LoVo (cell line): ENCODE measurements around the gene RAP1A.

ENCODE experiments used
- DNase-seq: peaks from one replicate; pipeline ENCODE4 v3.0.0-alpha.2; 2016; ENCODE audit warnings: low spot score

Gene RAP1A

DNA sequence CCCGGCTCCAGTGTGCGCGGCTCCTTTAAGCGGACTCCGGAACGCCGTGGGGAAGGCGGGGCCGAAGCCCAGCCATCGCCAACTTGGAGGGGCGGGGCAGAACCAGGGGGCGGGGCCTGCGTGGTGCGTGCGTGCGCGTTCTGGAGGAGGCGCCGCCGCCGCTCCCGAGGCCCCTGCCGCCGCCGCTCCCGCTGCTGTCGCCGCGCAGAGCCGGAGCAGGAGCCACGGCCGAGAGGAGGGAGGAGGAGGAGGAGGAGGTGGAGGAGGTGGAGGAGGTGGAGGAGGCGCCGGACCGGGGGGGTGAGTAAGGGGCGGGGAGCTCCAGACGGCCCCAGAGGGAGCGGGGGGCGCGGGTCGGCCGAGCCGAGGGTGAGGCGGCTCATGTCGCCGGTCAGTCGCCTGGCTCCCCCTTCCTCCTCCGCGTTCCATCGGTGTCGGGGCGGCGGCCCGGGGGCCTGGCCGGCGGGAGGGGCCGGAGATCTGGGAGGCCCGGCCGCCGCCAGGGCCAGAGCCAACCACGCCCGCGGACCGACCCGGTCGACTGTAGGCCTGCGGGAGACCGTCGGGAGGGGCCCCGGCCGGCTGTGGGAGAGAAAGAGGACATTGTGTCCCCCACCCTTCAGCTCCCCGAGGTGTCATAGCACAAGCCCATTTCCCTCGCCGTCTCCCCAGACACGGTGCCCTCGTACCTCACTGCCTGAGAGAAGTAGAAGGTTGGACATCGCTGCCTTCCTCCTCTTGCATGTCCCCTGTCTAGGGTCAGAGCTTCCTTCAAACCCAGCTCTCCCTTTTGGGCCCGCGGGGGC is at the start of gene RAP1A:
RAP1A (plus strand) TSS at position 155 of the 806 bp plus-strand sequence. CDS start 71,572 bp downstream, outside the sequence.
- peak; percentile 92 for DNase-seq

DNA sequence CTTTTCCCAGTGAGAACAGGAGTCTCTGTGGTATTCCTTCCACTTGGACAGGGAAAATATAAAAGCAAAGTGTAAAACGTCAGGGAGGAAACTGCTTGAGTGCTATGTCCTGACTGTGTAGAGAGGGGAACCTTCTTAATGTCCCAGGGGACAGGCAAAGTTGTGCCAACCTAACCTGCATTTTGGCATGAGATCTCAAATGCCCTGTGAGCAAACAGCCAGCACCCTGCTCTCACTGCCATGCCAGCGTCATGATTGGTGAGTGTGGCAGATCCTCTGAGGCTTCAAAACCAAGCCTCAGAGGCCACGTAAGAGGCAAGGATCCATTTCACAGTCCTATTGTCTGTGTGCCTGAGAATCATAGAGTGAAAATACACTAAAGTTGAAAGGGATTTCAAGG is 49.7 kb upstream of the RAP1A start:
- DNase-seq, result no peak

DNA sequence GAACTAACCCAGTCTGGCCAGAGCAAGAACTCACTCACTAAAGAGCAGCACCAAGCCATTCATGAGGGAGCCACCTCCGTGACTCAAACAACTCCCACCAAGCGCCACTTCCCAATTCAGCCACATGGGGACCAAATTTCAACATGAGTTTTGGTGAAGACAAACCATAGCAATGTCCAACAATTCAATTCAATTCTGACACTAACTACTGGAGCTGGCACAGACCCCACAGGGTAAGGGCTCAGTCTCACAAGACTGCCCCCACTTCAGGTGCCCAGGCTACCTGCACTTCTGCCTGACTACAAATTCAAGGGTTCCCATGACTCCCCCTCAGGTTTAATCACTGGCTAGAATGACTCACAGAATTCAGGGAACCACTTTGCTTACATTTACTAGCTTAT is 48.8 kb upstream of the RAP1A start:
- no peak for DNase-seq

DNA sequence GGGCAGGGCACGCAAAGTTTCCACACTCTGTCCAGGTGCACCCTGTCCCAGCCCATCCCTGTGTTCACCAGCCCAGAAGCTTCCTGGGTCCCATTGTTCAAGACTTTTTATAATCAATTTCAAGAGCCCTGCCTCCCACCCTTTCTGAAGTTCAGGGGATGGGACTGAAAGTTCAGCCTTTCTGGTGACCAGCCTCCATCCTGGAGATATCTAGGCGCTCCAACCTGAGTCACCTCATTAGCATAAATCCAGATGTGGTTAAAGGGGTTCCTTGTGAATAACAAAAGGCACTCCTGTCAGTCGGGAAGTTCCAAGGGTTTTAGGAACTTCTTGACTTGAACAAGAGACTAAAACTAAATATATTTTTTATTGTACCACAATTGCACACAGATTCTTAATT is 48.4 kb upstream of the RAP1A start:
- DNase-seq, result no peak

DNA sequence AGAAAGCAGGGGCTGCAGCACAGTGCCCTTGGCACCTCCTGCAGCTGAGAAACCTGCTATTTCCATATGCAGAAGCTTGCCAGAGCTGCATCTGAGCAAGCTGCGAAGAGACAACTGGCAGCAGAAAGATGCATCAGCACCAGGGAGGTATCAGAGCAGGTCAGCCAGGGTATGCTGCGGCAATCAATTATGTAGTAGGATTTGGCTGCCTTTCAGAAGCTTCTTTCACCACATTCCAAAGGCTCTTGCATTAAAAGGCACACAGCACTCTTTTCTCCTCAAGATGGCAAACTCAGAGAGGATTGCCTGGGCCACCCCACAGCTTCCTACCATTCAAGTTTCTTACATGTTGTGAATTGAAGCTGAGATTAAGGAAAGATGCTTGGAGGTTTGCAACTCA is 47.6 kb upstream of the RAP1A start:
- DNase-seq, result no peak

DNA sequence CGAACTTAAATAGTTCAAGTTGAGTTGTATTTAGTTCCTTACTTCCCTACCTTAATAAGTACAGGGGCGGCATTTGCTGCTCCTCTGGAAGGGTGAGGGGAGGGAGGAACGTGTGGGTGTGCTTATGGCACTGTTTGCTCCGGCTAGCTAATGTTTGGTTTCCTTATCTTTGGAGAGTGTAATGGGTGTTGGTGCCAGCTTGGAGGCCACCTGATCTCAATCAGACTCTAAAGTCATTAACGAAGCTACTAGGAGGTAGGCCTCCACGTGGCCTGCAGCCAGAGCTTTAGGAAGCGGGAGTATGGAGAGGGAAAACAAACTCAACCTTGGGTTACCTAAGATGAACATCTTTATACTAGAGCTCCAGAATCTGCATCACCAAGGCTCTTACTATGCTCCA is 43.0 kb upstream of the RAP1A start:
- no peak for DNase-seq

DNA sequence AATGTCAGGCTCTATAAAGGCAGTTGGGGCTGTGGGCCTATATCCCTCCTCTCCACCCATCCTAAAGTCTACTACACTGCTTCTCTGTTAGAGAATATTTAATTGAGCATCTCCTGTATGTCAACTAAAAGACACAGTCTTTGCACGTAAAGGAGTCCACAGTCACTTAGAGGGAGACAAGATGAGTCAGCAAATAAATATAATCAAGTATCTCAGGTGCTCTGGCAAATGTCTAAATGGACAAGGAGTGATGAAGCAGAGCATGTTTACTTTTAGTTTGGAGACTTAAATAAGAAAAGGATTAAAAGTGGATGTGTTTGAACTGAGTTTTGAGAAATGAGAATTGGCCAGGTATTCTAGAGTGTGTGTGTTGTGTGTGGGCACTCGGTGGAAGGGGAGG is 41.8 kb upstream of the RAP1A start:
- DNase-seq, result no peak

DNA sequence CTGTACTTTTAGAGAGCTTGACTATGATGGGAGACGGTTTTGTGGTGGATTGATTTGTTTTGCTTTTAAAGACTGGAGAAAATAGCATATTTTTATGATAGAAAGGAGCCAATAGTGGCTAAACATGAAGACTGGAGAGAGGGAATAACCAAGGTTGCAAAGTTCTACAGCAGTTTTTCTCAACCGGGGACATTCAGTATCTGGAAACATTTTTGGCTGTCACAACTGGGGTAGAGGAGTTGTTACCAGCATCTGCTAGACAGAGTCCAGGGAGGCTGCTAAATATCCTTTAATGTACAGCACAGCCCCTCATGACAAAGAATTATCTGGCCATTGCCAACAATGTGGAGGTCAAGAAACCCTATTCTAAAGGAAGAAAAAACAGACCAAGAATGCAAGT is 38.4 kb upstream of the RAP1A start:
- no peak for DNase-seq

DNA sequence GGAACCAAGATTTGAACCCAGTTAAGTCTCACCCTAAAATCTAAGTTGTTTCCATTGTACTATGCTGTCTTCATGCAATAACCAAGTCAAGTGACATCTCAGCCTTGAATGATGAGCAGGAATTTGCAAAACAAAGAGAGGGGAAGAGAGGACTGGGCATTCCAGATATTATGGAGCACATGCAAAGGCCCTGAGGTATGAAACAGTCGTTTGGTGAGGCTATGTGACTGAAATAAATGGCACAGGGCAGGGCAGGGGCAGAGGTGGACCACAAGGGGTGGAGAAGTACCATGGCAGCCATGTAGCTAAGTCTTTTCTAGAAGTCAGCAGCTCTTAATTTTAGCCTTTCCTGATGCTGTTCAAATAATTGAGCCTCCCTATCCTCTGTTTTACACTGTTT is 37.6 kb upstream of the RAP1A start:
- DNase-seq, result no peak

DNA sequence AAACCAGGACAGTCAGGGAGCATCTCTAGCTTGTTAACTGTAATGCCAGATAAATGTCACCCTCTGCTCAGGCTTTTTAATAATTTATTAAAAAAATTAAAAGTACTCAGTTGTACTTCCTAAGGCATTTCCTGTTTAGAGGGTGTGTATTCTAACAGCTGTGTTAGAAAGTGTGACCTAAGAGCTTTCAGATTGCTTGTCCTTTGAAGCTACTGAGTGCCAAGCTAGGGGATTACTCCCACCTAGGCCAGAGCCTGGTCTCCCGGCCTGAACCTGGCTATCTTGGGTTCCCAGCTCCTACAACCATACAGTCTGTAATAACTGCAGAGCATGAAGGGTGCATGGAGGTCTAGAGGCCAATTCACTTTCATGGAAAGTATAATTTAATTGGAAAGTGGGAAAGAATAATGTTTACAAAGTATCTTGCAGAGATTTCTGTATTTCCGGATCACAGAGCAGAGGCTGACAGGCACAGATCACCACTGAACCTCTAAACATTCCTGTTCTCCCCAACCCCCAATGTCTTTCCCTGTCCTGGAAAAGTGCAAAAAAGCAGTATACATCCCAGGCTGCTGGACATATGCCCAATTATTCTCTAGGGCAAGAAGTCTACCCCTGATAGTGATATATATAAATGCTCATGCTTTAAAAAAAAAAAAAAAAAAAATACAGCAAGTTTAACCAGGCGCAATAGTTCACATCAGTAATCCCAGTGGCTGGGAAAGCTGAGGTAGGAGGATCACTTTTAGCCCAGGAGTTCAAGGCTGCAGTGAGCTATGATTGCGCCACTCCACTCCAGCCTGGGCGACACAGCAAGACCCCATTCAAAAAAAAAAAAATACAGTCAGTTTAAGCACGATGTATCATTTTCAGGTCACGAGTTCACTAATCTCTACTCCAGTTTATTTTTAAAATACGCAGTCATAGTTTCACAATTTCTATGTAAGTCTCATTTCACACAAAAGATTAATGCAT is 36.7 kb upstream of the RAP1A start:
- no peak for DNase-seq

DNA sequence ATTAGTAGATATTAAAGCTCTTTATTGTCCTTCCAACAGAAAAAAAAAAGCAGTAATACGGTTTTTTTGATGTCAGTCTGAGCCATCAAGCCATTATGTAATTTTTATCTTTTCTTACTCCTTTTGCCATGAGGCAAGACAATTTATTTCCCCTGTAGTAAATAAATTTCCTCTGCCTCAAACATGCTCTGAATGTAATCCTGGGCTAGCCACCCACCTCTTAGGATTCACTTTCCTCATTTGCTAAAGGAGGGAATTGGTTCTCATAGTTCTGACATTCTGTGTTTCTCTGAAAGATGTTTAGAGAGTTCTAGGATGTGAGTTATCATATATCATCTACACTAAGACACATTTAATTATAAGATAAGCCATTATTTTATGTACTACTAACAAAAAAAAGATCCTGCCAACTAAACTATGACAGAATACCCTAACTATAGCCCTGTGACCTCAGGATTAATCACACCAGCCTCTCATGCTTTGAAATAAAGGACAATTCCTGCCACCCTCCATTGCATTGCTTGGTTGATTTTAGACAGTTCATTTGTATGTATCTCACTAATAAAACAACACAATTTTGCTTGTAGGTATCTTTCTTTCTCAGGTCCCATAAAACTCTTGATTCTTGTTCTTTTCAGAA is 34.0 kb upstream of the RAP1A start:
- no peak for DNase-seq

DNA sequence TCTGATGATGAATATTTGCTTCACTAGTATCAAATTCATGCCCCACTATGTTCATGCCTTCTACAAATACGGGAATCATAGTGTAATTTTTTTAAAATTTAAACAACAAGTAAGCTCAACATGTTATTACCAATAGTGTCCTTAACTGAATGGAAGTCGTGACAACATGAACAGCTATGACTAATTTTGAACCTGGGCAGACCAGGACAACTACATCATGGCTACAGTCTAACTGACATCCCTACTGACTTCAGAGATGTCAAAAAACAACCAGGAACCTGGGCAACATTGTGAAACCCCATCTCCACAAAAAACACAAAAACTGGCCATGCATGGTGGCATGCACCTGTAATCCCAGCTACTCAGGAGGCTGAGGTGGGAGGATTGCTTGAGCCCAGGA is 33.5 kb upstream of the RAP1A start:
- no peak for DNase-seq

DNA sequence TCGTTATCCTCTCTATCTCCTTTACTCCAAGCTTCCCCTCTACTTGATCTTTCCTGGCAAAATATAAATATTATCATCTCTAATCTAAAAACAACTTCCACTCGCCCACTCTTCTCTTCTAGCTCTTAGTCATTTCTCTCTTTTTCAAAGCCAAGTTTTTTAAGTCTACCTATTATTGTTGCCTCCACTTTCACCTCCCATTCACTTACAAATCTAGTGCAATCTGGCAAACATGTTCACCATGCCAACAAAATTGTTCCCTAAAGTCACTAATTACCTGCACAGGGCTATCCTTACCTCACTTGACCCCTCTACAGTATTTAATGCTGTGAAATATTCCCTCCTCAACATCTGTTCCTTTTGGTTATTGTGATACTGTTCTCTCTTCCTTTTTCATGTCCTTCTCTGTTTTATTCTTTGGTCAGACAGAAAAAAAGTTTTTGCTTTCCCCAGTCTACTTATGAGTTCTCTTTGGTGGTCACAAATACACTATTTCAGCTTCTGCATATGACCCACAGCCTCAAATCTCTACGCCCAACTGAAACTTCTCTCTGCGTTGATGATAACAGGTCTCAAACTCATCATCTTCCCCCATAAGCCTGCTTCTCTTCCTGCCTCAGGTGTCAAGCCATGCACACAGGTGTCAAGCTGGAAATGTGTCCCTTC is 31.9 kb upstream of the RAP1A start:
- DNase-seq, result no peak

DNA sequence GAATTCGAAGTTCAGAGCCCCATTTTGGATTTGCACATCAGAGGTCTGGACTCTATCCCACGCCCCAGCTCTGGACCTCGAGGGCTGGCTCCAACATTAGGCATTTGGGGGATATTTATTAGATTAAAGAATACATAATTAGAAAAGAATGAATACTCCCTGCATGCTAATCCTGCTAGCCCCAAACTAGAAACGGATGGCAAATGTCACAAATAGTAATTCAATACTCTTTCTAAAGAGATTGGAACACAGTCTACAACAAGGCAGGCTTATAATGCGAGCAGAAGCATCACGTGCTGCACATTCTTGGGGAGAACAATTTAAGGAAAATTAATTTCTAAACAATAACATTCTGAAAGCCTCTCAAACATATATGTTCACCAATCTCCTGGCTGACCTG is 27.7 kb upstream of the RAP1A start:
- no peak for DNase-seq

DNA sequence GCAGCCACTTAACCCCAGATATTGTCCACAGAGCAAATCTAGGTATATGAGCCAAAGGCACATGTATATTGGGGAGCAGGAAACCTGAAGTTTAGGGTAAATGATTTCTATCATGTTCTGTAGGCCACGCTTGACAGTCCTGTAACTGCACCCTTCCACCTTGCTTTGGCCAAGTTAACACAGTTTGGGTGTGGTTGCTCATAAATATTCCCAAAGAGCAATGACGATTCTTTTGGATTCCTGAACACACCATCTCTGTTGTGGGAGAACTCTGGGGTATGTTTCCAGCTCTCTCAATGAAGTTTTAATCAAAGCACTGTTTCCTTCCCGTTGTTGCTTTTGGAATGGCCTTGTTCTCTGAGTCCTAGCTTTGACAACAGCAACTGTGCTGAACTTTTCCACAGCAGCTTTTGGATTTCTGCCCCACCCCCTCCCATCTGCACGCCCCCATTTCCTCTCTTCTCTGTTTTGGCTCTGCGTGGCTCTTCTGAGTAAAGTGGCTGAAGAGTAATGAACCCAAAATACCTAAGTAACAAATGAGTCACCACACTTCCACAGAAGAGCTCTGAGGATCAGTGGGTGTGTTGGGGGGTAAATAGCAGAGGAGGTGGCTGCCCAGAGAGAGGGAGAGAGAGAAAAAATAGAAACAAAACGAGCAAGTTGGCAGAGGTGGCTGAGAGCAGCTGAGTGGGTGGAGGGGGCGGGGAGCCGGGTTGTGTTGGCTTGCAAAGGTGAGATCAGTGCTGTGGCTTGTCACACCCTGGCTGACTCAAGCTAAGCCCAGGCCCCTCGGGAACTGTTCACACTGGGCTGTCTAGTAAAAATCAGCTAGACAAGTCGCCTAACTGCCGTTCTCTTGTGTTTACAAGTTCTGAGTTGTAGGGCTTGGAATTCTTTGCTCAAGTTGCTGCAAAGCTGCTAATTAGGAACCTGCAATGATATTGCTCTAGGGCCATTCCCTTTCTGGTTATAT is 26.9 kb upstream of the RAP1A start:
- DNase-seq, result peak; percentile 87

DNA sequence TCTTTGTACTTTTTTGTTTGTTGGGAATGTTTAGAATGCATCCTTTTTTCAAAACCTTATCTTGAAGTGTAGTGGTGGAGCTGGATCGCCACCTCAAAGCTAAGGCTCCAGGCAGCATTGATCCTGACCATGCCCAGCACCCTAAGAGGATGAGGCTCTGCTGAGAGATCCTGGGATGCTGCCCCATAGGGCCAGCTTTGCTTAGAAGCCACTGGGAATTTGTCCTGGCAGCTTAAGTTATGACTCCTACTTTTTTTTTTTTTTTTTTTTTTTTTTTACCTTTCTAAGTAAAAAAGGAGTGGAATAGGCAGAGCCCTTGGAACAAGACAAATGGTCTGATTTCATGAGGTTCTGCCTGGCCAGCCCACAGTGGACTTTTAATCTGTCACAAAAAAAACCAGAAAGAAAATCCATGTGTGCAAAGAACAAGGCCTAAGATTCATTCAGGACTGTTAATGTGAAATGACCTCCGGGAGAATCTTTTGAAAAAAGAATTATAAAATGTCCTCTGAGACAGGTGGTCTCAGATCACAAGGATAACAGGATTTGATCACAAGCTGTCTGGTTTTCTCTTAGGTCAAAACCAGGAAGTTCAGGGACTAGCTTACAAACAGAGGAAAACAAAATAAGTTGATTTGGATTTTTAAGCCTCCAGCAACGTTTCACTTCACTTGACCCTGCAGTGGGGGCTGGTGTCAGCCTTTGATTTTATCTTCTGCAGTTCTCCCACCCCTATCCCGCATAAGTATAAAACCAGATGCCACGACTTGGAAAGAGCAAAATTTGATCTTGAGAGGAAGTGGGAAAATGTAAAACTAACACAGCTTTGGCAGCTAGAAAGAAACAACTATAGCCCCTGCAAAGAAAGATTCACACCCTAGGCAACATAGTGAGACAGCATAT is 25.9 kb upstream of the RAP1A start:
- no peak for DNase-seq

DNA sequence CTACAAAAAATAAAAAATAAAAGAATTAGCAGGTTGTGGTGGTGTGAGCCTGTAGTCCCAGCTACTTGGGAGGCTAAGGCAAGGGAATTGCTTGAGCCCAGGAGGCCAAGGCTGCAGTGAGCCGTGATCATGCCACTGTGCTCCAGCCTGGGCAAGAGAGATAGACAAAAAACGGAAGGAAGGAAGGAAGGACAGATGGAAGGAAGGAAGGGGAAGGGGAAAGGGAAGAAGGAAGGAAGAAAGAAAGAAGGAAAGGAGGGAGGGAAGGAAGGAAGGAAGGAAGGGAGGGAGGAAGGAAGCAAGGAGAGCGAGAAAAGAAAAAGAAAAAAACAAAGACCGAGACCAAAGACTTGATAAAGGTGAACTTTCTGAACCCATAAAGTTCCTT is 25.3 kb upstream of the RAP1A start:
- DNase-seq, result no peak

DNA sequence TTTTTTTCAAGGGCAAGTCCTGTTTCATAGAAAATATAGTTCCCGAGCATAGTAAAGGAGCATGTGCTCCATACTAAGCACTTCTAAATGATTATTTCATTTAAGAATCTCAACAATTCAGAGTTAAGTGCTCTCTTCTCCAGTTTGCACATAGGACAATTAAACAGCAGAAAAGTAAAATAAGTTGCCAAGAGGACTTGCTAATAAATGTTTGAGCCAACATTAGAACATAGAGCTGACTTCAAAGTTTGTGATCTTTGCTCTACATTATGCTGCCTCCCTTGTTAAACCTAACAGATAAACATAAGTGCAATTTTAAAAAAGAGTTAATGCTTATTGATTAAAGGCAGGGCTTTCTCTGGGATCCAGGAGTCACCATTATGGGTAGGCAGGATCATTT is 23.8 kb upstream of the RAP1A start:
- no peak for DNase-seq

DNA sequence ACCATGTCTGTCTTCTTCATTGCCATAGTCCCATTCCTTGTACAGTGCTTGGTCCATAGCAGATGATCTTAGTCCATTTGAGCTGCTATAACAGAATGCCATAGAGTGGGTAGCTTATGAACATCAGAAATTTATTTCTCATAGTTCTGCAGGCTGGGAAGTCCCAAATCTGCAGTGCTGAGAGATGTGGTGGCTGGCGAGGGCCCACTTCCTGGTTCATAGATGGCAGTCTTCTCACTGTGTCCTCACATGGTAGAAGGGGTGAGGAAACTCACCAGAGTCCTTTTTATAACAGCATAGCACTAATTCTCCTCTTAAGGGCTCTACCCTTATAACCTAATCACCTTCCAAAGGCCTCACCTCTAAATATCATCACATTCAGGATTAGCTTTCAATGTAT is 23.1 kb upstream of the RAP1A start:
- no peak for DNase-seq

DNA sequence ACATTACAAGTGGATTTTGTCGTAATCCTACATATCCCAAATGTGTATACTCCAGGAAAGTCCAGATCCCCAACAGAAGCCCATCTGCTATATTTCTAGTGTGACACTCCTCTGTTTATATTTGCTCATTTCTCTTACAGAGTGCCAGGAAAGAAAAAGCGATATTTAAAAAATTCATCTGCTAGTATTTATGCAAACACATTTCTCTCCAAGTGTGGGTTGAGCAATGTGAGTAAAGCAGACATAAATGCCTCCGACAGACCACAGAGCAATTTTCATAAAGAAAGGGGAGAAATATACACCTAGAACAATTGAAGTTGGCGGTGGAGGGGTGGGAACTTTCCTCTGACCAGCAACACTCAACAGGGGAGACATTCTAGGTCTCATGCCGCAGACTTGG is 22.2 kb upstream of the RAP1A start:
- no peak for DNase-seq
